ENCODE data around the gene SPCS2. TPM values are rescaled to one million over a fixed set of nuclear protein-coding genes. Genes with fewer than 3 reads are reported as not detected.

The SPCS2 gene
- total and polyA plus RNA-seq, 2 of the 8 experiments (the other 6 are each of a cell fraction or from before 2014, with no cell fraction given): 92.7 to 161 TPM

DNA sequence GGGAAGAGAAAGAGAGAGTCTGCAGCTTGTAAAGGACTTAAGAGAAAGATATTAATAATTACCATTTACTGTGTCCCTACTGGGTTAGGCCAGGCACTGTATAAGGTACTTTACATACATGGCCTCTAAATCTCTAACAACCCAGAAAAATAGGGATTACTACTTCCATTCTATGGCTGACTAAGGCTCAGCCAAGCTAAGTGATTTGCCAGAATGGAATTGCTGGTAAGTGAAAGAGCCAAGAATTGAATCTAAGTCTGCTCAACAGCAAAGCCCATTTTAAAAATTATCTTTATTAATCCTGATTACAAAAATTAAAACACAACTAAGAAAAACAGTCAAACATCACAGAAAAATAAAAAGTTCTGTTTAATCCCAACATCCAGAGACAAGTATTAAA lies 21.6 kb upstream of the SPCS2 start:
- Histone ChIP-seq H2BK20ac (ENCODE audit: low read length) (no peak overlapping the region), H3K23me2 (ENCODE audit: low read depth, low read length) (no peaks in the 10 kb centered on the region), H3K56ac (replicated peaks; ENCODE audit: insufficient read length, low read depth, low read length) (no peak overlapping the region), H4K20me1 (replicated peaks in 1 of 2; ENCODE audit: control insufficient read depth in 1 of 2, insufficient read depth in 2 of 2, low read length in 2 of 2) (no peaks in the 10 kb centered on the region), H4K91ac (replicated peaks; ENCODE audit: insufficient read length, low read length) (no peak overlapping the region), H4K8ac (ENCODE audit: extremely low read depth, insufficient read depth, low read length) (no peak overlapping the region), H2BK5ac (ENCODE audit: low read depth, low read length) (no peak overlapping the region), H3K79me2 (ENCODE audit: control insufficient read depth in 1 of 2, insufficient read depth in 2 of 2, low read length in 2 of 2) (no peaks in the 10 kb centered on the region), H3K27ac (ENCODE audit: low read depth, low read length) (no peak overlapping the region), H3K9ac (replicated peaks in 1 of 4; ENCODE audit: extremely low read depth in 1 of 4, low read depth in 3 of 4, low read length in 3 of 4) (no peak overlapping the region), H2AFZ (ENCODE audit: low read length) (no peak overlapping the region), H3K27me3 (replicated peaks in 1 of 4; ENCODE audit: control insufficient read depth in 3 of 4, extremely low read depth in 1 of 4, insufficient read depth in 3 of 4, low read length in 3 of 4) (no peaks in the 10 kb centered on the region), H3K4me1 (replicated peaks in 1 of 4; ENCODE audit: control insufficient read depth in 3 of 4, insufficient read depth in 4 of 4, low read length in 3 of 4) (no peaks in the 10 kb centered on the region), H2BK120ac (replicated peaks; ENCODE audit: low read depth, low read length) (no peak overlapping the region), H2BK12ac (ENCODE audit: low read depth, low read length) (no peak overlapping the region), H4K5ac (ENCODE audit: insufficient read length, low read depth, low read length) (no peak overlapping the region), H3K4me2 (ENCODE audit: insufficient read depth in 1 of 2, low read depth in 2 of 2, low read length in 2 of 2) (no peak overlapping the region), H3K79me1 (ENCODE audit: low read depth, low read length) (no peaks in the 10 kb centered on the region), H3K4me3 (ENCODE audit: extremely low read depth in 1 of 4, insufficient read depth in 2 of 4, low read depth in 3 of 4, low read length in 4 of 4) (no peak overlapping the region), H3K36me3 (ENCODE audit: control insufficient read depth in 2 of 4, insufficient read depth in 4 of 4, low read length in 3 of 4) (no peaks in the 10 kb centered on the region), H2BK15ac (ENCODE audit: low read length) (no peak overlapping the region), H3K18ac (ENCODE audit: extremely low read depth, low read length) (no peak overlapping the region), H3K4ac (replicated peaks; ENCODE audit: insufficient read length, low read depth, low read length) (no peak overlapping the region), H2AK5ac (ENCODE audit: low read depth, low read length) (no peak overlapping the region), H3K9me3 (ENCODE audit: insufficient read depth in 2 of 2, low read depth in 1 of 2, low read length in 1 of 2) (no peaks in the 10 kb centered on the region), H3K14ac (ENCODE audit: insufficient read length) (no peak overlapping the region), H3K23ac (ENCODE audit: insufficient read length) (no peak overlapping the region)
- ChIA-PET POLR2A (ENCODE audit: partially characterized antibody) (interaction anchor here (0.6 to 0.8 kb wide), 3 partner anchors 14 to 112 kb away, joined by 3 read pairs; no protein-coding TSS in a partner anchor), CTCF (ENCODE audit: partially characterized antibody) (interaction anchor here (0.8 kb wide), 1 partner anchor 9 kb away, joined by 3 read pairs; no protein-coding TSS in a partner anchor)
- no peak for FAIRE-seq
- no peak for DNase-seq (ENCODE audit: low read depth in 1 of 2, low spot score in 2 of 2)
- TF ChIP-seq SIX5 (IDR thresholded peaks at IDR 0.05; ENCODE audit: low read depth, low read length) (no peak), TCF12 (IDR thresholded peaks at IDR 0.05; ENCODE audit: low read depth, low read length) (no peak), PHF8 (conservative IDR thresholded peaks at IDR 0.05; ENCODE audit: low read depth, low read length) (no peak), HDAC2 (IDR thresholded peaks at IDR 0.05; ENCODE audit: borderline replicate concordance in 1 of 2, low read depth in 2 of 2, low read length in 2 of 2) (no peak), CTBP2 (IDR thresholded peaks at IDR 0.05; ENCODE audit: borderline replicate concordance, insufficient read depth, insufficient read length, low read length) (no peak), RAD21 (IDR thresholded peaks at IDR 0.05 in 1 of 2, conservative IDR thresholded peaks at IDR 0.05 in 1 of 2; ENCODE audit: low read depth in 2 of 2, low read length in 2 of 2) (no peak), SRF (IDR thresholded peaks at IDR 0.05; ENCODE audit: low read depth, low read length) (no peak), ASH2L (IDR thresholded peaks at IDR 0.05; ENCODE audit: low read length) (no peak), NRF1 (IDR thresholded peaks at IDR 0.05; ENCODE audit: low read depth, low read length) (no peak), KDM1A (IDR thresholded peaks at IDR 0.05; ENCODE audit: borderline replicate concordance, low read length) (no peak), CBX8 (IDR thresholded peaks at IDR 0.05; ENCODE audit: borderline replicate concordance, low read depth, low read length) (no peak), SAP30 (IDR thresholded peaks at IDR 0.05; ENCODE audit: insufficient read depth, insufficient replicate concordance, low read length) (no peak), POLR2AphosphoS5 (IDR thresholded peaks at IDR 0.05; ENCODE audit: low read depth, low read length) (no peak), SIRT6 (IDR thresholded peaks at IDR 0.05; ENCODE audit: low read length) (no peak), E2F6 (IDR thresholded peaks at IDR 0.05) (no peak)

Data from H1 (cell line).